ENCODE results near the gene FMNL2.

GRCh38 chr2:152468899-152469692 is 134.1 kb downstream of the FMNL2 start:
- no peak for TF ChIP-seq POLR2A (IDR thresholded peaks at IDR 0.05; ENCODE audit: low read depth, low read length)
- no peak for TF ChIP-seq USF2 (IDR thresholded peaks at IDR 0.05; ENCODE audit: low read depth, low read length)
- no peak for TF ChIP-seq CHD1 (IDR thresholded peaks at IDR 0.05; ENCODE audit: low read depth, low read length)
- TF ChIP-seq CTCF (conservative IDR thresholded peaks at IDR 0.05; ENCODE audit: low read depth, low read length), result no peak
- no peak for TF ChIP-seq FOS (IDR thresholded peaks at IDR 0.05; ENCODE audit: low read depth, low read length)
- no peak for TF ChIP-seq MAZ (IDR thresholded peaks at IDR 0.05; ENCODE audit: borderline replicate concordance, low read depth, low read length)
- TF ChIP-seq RAD21 (IDR thresholded peaks at IDR 0.05; ENCODE audit: low read length), result no peak
- no peak for TF ChIP-seq RCOR1 (IDR thresholded peaks at IDR 0.05; ENCODE audit: insufficient replicate concordance, low read length)
- TF ChIP-seq ELK1 (IDR thresholded peaks at IDR 0.05; ENCODE audit: borderline replicate concordance, low read depth, low read length), result no peak
- TF ChIP-seq SMC3 (IDR thresholded peaks at IDR 0.05; ENCODE audit: low read depth, low read length), result no peak
- no peak for TF ChIP-seq RFX5 (IDR thresholded peaks at IDR 0.05; ENCODE audit: low read depth, low read length)
- TF ChIP-seq BHLHE40 (IDR thresholded peaks at IDR 0.05; ENCODE audit: low read depth, low read length), result no peak
- TF ChIP-seq MXI1 (IDR thresholded peaks at IDR 0.05; ENCODE audit: borderline replicate concordance, low read depth, low read length), result no peak
- no peak for TF ChIP-seq CEBPB (IDR thresholded peaks at IDR 0.05; ENCODE audit: low read depth, low read length)

Data from IMR-90 (cell line).